HepG2 (cell line): ENCODE measurements around the gene AFF1. TPM values are rescaled to one million over a fixed set of nuclear protein-coding genes. Genes with fewer than 3 reads are reported as not detected.

Experiments used
- BCL3 ChIP-seq: sonication (generic); formaldehyde crosslinking; IDR thresholded peaks from 2 replicates; pipeline ENCODE4 v1.5.1; 2020; ENCODE audit warnings: mild to moderate bottlenecking, missing genetic modification reagents, moderate library complexity
- CENPBD1 ChIP-seq: sonication (generic); formaldehyde crosslinking; IDR thresholded peaks from 2 replicates; pipeline ENCODE4 v1.8.0; 2022; ENCODE audit warnings: missing genetic modification reagents, low read depth, mild to moderate bottlenecking, borderline replicate concordance
- GTF3A ChIP-seq: sonication (generic); formaldehyde crosslinking; conservative IDR thresholded peaks from 2 replicates; pipeline ENCODE4 v1.4.0; 2020; ENCODE audit warnings: mild to moderate bottlenecking, missing genetic modification reagents
- HOXD1 ChIP-seq: sonication (generic); formaldehyde crosslinking; IDR thresholded peaks from 2 replicates; pipeline ENCODE4 v1.5.0; 2020; ENCODE audit warnings: missing genetic modification reagents
- ISL2 ChIP-seq: sonication (generic); formaldehyde crosslinking; IDR thresholded peaks from 2 replicates; pipeline ENCODE4 v1.5.0; 2020; ENCODE audit warnings: missing genetic modification reagents
- KLF13 ChIP-seq: sonication (generic); formaldehyde crosslinking; IDR thresholded peaks from 2 replicates; pipeline ENCODE4 v1.4.0; 2020; ENCODE audit warnings: mild to moderate bottlenecking, missing genetic modification reagents
- MLLT10 ChIP-seq: sonication (generic); formaldehyde crosslinking; IDR thresholded peaks from 2 replicates; pipeline ENCODE4 v1.4.0; 2020; ENCODE audit warnings: missing genetic modification reagents
- NR3C1 ChIP-seq: sonication (generic); formaldehyde crosslinking; IDR thresholded peaks from 2 replicates; pipeline ENCODE4 v1.4.0; 2020; ENCODE audit warnings: missing genetic modification reagents
- RAD51 ChIP-seq: fragments of 450-650 bp; IDR thresholded peaks from 2 replicates; pipeline ENCODE4 v1.6.1; 2016; ENCODE audit warnings: borderline replicate concordance
- RBFOX2 ChIP-seq: fragments of 200-400 bp; formaldehyde crosslinking; IDR thresholded peaks from 2 replicates; pipeline ENCODE4 v1.6.1; 2017; ENCODE audit warnings: low read depth, mild to moderate bottlenecking, low read length
- RFXAP ChIP-seq: sonication (generic); formaldehyde crosslinking; IDR thresholded peaks from 2 replicates; pipeline ENCODE4 v1.4.0; 2020; ENCODE audit warnings: missing genetic modification reagents, borderline replicate concordance
- SIX1 ChIP-seq: sonication (generic); formaldehyde crosslinking; IDR thresholded peaks from 2 replicates; pipeline ENCODE4 v1.4.0; 2020; ENCODE audit warnings: missing genetic modification reagents, borderline replicate concordance
- SOX6 ChIP-seq, 2 experiments: fragments of 450-650 bp in 1 of 2; sonication (generic) in 1 of 2; formaldehyde crosslinking in 1 of 2; IDR thresholded peaks; 2 replicates each; pipeline versions ENCODE4 v1.4.0 to v1.6.1; 2017 to 2020; ENCODE audit warnings: antibody characterized with exemption in 1 of 2, mild to moderate bottlenecking in 1 of 2, missing genetic modification reagents in 1 of 2
- SP2 ChIP-seq: sonication (generic); formaldehyde crosslinking; IDR thresholded peaks from 2 replicates; pipeline ENCODE4 v1.5.1; 2020; ENCODE audit warnings: mild to moderate bottlenecking, missing genetic modification reagents
- STAG1 ChIP-seq: sonication (generic); formaldehyde crosslinking; IDR thresholded peaks from 2 replicates; pipeline ENCODE4 v1.4.0; 2020; ENCODE audit warnings: missing genetic modification reagents
- TFDP1 ChIP-seq: IDR thresholded peaks from 2 replicates; pipeline ENCODE4 v1.6.1; 2016; ENCODE audit warnings: missing compliant biosample characterization, missing genetic modification reagents, borderline replicate concordance
- TGIF2 ChIP-seq: IDR thresholded peaks from 2 replicates; pipeline ENCODE4 v1.6.1; 2016; ENCODE audit warnings: control low read depth, missing compliant biosample characterization
- ZNF17 ChIP-seq: sonication (generic); formaldehyde crosslinking; IDR thresholded peaks from 2 replicates; pipeline ENCODE4 v1.5.0; 2020; ENCODE audit warnings: mild to moderate bottlenecking, missing genetic modification reagents
- ZNF225 ChIP-seq: sonication (generic); formaldehyde crosslinking; IDR thresholded peaks from 2 replicates; pipeline ENCODE4 v1.4.0; 2020; ENCODE audit warnings: mild to moderate bottlenecking, missing genetic modification reagents
- ZNF280D ChIP-seq: sonication (generic); formaldehyde crosslinking; IDR thresholded peaks from 2 replicates; pipeline ENCODE4 v1.5.1; 2020; ENCODE audit warnings: mild to moderate bottlenecking, missing genetic modification reagents
- ZNF597 ChIP-seq: sonication (generic); formaldehyde crosslinking; IDR thresholded peaks from 2 replicates; pipeline ENCODE4 v1.5.0; 2020; ENCODE audit warnings: missing genetic modification reagents
- ZNF709 ChIP-seq: sonication (generic); formaldehyde crosslinking; IDR thresholded peaks from 2 replicates; pipeline ENCODE4 v1.5.0; 2020; ENCODE audit warnings: mild to moderate bottlenecking, missing genetic modification reagents
- ZNF737 ChIP-seq: sonication (generic); formaldehyde crosslinking; IDR thresholded peaks from 2 replicates; pipeline ENCODE4 v1.5.0; 2020; ENCODE audit warnings: missing genetic modification reagents, mild to moderate bottlenecking, borderline replicate concordance
- ZNF790 ChIP-seq: sonication (generic); formaldehyde crosslinking; IDR thresholded peaks from 2 replicates; pipeline ENCODE4 v1.8.0; 2022; ENCODE audit warnings: missing genetic modification reagents, mild to moderate bottlenecking, borderline replicate concordance
- polyA plus RNA-seq, 8 experiments: library from polyadenylated mRNA; depleted of rRNA in 3 of 8; stranded (reverse) in 7 of 8; unstranded in 1 of 8; fragments of >200 nt; fragmentation: Illumina TruSeq in 4 of 8; extraction: Trizol in 4 of 8; gene quantifications; 2 replicates each; pipeline versions ENCODE4 v1.2.1 to v1.2.3, GENCODE V29; 2011 to 2016; ENCODE audit warnings: low read depth in 4 of 8, missing spikeins in 1 of 8, mixed read lengths in 1 of 8; ENCODE audit not compliant: insufficient read depth in 1 of 8
- total RNA-seq, 5 experiments: library from RNA; depleted of rRNA; stranded (reverse); fragments of >200 nt; fragmentation: Illumina TruSeq; extraction: Trizol; gene quantifications; 2 replicates each; pipeline ENCODE4 v1.2.3, GENCODE V29; 2016; ENCODE audit warnings: low read depth in 1 of 5

AFF1 gene
- total and polyA plus RNA-seq, 2 of the 13 experiments (the other 11 are each of a cell fraction or from before 2014, with no cell fraction given) = 15.5 to 15.9 TPM

- TF ChIP-seq SOX6 (IDR thresholded peaks at IDR 0.05) (no peak), SOX6 (CRISPR knock-in tag; IDR thresholded peaks at IDR 0.05) (peak; percentile 90), ZNF737 (CRISPR knock-in tag) (no peak; the same call in 1 of the 2 replicates), ZNF597 (CRISPR knock-in tag) (no peak), RAD51 (no peak), HOXD1 (no peak), KLF13 (CRISPR knock-in tag) (no peak), ZNF225 (CRISPR knock-in tag) (no peak), ZNF709 (CRISPR knock-in tag) (no peak), RBFOX2 (no peak), TGIF2 (CRISPR knock-in tag) (0 out of 2 replicates have a peak, but pooled peaks have one; percentile 42), ISL2 (CRISPR knock-in tag) (peak; percentile 79), ZNF17 (CRISPR knock-in tag) (no peak), ZNF790 (no peak), ZNF280D (CRISPR knock-in tag) (peak; percentile 64; the same call in 1 of the 2 replicates), STAG1 (CRISPR knock-in tag) (peak; percentile 9; the same call in 1 of the 2 replicates), MLLT10 (CRISPR knock-in tag) (no peak), GTF3A (no peak), BCL3 (no peak; the same call in 1 of the 2 replicates), NR3C1 (no peak), SP2 (CRISPR knock-in tag) (no peak), TFDP1 (0 out of 2 replicates have a peak, but pooled peaks have one; percentile 23), RFXAP (CRISPR knock-in tag) (no peak), SIX1 (peak; percentile 86), CENPBD1 (no peak)
Measured at GRCh38 chr4:86993909-86994681, 59.3 kb downstream of the AFF1 start (continued).
